NCI-H2227 (cell line): ENCODE results near the gene ANOS1.
A peak's percentile ranks its signal among the peaks of the same experiment; 100 is the strongest.

ENCODE experiments used
- DNase-seq: peaks from one replicate; lab custom pipeline; 2025; ENCODE audit not compliant: unreplicated experiment; lab: John Stamatoyannopoulos, UW

The ANOS1 gene

DNA sequence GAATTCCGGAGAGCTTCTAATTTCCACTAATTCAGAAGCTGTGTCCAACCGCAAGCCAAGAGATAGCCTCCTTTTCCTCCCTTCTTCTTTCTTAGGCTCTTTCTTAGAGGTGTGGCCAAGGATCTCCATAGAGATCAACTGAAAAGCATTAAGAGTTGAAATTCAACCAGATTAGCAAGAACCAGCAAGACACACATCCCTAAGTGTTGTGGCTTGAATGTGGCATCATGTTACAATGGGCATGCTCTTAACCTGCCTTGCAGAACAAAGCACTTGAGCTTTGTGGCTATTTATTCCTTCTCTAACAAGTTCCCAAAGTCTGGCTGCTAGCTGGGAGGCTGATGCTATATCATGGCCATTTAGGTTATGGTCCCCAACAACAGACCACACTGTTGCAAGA lies 10.4 kb downstream of the ANOS1 start:
- DNase-seq, result no peak

DNA sequence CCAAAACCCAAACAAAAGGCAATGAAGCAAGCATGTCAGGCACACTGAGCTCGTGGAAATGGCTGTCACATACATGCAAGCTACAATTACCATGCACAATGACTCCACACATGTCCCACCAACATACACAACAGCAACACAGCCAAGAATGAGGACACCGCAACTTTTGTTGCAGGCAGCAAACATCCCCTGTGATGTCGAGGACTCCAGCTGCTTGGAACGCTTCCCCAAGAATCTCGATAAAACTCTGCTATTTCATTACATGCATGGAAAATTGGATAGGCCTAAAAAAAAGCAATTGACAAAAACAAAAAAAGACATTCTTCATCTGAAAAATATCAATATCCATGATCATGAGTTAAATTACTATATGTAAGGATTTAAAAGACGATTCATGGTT lies 11.8 kb downstream of the ANOS1 start:
- no peak for DNase-seq

DNA sequence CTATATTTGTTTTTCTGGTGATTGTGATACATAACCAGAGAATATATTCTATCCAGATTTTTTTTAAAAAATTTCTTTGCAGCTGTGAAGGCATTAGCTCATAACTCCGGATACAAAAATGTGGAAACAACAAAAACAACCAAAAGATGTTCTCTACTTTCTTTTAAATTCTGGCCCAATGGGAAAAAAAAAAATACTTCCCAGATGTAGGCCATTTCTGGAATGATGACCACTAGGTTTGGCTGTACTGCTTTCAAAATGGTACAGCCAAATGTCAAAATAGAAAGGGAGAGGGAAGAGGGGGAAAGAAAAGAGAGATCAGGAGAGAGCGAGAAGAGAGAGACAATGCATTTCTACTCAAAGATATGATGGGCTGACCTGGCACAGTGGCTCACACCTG lies 14.6 kb downstream of the ANOS1 start:
- no peak for DNase-seq

DNA sequence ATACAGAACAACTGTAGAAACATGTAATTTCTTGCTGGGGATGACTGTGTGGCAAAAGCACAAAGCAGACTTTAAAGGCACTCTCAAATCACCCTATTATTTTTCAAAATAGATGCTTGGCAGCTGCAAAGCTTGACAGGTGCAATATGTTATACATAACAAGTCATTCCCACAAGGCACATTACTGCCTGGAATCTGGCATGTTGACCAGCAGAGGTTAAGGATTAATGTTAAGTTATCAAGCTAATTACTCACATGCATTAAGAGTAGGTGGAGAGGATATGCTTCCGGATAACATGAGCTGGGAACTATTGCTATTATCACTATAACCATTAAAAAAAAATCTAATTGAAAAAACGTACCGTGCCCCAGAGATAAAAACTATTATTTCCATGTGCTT lies 17.8 kb downstream of the ANOS1 start:
- peak; percentile 68 for DNase-seq

DNA sequence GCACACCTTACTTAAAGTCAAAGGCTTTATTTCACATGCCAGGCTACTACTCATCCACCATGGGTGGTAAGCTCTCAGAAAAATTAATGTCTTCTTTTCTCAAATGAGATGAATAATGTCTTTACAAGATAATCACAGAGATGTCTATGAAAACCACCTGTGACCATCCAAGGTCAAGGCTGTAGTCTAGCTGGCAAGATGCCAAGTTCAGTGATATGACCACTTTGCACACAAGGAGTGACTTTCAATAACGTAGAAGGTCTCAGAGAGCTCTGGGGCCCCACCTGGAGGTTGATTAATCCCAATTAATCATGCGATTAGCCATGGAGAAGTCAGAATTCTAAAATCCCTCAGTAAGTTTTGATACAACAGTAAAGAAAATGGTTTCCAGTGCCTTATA lies 20.5 kb downstream of the ANOS1 start:
- peak; percentile 86 for DNase-seq

DNA sequence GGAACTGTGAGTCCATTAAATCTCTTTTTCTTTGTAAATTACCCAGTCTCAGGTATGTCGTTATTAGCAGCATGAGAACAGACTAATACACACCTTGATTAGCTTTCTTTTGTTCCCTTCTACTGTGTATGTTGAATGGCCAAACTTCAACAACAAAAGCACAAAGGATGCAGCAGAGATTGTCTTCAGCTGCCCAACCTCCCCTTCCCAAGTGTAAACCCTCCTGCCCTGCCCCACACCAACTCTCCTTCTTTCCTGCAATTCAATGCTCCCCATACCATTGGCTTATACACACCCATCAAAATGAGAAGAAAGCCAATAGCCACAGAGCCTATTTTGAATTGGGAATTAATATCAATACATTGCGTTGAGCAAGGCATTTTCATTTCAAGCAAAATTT lies 27.8 kb downstream of the ANOS1 start:
- no peak for DNase-seq

DNA sequence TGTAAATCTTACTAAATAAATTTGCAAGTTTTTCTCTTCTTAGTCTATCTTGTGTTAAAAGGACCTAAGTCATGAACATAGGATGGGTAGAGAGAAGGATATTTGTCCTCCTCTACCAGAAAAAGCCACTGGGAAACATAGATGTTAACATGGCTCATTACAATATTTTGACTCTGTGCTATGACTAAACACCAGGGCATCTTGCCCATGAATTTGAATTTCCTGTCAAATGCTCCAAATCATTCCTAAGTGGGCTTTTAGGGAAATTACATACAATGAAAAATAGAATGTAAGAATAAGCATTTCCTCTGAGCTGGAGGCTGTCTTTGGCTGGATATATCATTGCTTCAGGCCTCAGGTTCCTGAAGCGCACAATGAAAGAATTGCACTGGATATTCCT lies 39.1 kb downstream of the ANOS1 start:
- no peak for DNase-seq

DNA sequence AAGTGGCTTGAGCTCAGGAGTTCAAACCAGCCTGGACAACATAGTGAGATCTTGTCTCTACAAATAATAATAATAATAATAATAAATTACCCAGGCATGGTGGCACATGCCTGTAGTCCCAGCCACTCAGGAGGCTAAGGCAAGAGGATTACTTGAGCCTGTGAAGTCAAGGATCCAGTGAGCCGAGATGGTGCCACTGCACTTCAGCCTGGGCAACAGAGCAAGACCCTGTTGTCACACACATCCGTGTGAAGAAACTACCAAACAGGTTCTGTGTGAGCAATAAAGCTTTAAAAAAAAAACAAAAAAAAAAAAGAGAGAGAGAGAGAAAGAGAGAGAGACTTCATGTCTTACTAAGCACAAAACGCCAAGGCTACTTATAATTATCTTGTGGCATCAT lies 42.5 kb downstream of the ANOS1 start:
- no peak for DNase-seq

DNA sequence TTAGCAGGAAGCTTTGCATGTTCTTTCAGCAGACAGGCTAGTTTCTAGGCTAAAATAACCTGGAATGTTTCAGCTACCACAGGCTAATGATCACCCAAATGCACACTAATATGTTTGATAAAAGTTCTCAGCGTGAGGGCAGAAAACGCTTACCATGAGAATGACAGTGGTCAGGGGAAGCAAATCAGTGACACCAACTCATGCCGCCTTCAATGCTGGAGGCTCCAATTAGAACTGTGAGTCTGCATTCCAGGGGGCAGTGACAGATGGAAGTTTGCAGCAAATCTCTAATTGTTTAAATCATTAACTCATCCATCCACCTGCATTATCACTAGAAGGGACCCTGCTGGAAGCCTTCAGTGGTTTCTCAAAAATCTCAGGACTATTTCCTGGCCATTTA lies 43.2 kb downstream of the ANOS1 start:
- DNase-seq, result no peak

DNA sequence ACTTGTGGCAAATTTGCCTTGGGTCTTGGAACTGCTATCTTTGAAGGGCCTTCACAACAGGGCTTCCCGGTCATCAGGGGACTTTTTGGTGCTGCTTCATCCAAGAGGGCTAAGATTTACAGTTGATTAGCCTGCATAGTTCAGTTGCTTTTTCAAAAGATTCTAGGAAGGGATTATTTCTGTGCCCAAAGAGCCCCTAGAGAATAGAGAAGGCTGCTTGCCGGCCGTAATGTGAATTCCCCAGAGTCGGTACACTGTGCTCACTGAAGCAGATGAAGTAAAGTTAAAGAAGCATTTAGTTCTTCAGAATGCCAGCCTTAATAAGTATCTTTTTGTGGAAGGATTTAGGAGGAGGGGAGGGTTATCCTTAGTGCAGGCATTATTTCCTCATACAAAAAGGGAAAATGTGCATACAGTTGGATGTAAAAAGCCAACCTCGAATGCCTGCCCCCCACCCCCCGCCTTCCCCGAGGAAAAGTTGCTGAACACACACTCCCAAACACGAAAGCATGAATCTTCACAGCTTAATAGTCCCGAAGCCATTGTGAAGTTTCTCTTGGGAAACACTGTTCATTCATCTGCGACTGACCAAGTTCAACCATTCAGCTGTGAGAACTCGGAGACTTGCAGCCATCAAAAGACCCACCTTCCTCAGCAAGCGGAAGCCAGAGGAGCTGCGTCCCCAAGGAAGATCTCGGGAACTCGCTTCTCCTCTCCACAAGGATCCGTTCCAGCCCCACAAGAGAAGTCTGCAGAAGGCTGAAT lies 47.6 kb downstream of the ANOS1 start:
- no peak for DNase-seq

DNA sequence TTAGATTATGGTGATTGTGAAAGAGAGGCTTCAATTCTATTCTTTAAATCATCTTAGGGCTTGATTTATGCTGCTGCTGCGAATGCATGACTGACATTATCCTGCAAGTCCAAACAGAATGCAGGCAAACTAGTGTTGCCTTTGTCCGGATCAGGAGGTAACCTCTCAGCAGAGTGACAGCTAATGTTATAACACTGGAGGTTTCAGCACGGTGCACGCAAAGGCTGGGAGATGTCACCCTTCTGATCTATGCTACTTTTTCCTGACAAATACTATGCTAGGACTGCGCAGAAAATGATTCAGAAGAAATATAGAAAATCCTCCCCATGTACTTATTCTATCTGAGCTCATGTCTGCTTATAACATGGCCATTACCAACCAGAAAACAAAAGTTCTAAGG lies 48.2 kb downstream of the ANOS1 start:
- no peak for DNase-seq

DNA sequence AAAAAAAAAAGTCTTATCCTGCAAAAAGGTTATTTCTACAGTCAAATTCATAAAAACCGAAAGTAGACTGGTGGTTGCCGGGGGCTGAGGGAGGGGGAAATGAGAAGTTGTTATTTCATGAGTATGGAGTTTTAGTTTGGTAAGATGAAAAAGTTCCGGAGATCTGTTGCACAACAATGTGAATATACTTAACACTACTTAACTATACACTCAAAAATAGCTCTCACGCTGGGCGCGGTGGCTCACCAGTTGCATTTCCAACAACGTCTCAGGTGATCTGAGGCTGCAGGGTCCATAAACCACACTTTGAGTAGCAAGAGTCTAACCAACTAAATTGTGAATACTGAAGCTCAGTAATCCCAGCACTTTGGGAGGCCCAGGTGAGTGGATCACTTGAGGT lies 52.4 kb downstream of the ANOS1 start:
- no peak for DNase-seq

DNA sequence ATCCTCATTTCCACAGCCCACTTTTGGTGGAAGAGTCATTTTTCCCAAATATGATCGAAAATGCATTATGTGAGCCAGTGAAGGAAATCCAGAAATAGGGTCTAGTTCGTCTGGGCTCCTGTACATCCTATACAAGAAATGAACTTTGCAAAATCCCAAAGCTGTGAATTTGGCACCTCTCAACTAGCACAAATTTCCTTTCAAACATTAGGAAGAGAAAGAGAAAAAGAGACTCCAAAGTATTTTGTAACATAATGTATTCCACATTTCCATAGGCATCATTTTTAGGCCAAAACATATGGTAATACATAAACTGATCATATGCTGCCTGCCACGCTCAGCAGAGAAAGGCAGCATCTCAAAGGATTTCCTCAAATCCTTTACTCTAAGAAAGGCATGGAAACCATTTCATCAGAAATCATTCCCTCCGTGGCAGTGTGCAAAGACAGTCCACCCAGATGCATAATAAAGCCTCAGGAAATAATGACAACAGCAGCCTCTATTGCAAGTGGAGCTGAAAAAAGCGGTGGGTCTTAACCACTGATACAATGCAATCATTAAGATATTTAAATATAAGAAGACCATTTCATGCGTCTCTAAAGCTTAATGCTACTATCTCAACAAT lies 56.8 kb downstream of the ANOS1 start:
- DNase-seq, result no peak

DNA sequence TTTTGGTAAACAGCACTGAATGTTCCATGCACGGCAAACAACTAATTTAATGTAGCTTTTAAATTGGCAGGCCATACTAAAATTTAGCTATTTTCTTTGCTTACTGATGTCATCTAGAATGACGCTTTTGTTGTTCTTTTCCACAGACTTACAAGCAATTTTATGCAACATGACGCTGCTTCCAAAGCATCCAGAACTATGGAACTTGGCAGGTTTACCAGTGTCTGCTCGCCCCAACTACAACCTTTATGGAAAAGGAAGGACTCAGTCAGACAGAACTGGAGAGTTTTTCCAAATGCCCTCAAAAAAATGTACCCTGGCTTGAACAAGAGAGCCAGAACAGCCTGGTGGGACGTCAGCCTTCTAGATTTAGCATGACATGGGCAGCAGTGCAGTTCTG lies 58.7 kb downstream of the ANOS1 start:
- DNase-seq, result no peak

DNA sequence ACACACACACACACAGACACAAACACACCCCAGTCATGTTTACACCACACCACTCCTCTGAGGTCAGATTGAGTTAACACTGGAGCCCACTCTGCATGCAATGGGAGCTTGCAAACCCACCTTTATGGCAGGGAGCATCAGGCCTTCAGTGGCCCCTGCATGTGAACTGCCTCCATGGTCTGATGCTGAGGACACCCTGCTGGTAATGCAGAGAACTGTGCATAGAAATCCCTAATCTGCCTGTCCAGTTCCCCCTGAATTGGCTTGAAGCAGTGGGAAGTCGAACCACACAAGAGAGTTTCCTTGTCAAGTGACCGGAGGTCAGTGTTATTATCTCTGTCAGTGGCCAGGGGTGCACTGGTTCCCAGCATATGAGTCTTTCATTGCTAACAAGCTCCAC lies 59.8 kb downstream of the ANOS1 start:
- DNase-seq, result no peak

DNA sequence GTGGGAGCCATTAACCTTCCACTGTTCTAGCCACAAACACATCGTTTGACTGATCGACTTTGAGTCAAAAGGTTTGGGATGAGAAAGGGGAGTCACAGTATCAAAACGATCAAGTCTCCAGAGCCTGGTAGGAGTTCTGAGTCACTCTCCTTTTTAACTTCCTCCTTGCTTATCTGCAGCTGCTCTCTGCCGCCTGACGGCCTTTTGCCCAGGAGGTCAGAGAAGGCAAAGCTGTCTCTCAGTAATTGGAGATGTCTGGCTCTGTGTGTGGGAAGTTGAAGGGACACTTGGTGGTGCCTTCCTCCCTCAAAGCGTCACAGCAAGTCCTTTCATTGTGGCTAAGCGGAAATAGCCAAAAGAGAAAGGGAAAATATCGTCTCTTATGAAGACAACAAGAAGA lies 63.1 kb downstream of the ANOS1 start:
- DNase-seq, result no peak

DNA sequence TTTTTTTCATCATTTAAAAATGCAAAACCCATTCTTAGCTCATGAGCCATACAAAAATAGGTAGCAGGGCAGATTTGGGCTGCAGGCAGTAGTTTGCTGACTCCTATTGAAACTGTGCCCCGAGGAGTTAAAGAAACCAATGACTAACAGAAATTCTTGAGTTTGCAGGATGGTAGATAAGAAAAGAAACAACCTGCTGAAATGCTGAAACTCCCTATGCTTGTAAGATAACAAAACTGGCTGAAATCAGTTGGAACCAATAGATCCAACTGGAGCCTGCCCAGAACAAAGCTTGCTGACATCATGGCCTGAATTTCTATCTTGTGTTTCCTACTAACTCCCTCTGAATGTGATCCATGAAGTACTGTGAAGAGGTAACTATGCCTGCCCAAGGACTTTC lies 68.6 kb downstream of the ANOS1 start:
- no peak for DNase-seq

DNA sequence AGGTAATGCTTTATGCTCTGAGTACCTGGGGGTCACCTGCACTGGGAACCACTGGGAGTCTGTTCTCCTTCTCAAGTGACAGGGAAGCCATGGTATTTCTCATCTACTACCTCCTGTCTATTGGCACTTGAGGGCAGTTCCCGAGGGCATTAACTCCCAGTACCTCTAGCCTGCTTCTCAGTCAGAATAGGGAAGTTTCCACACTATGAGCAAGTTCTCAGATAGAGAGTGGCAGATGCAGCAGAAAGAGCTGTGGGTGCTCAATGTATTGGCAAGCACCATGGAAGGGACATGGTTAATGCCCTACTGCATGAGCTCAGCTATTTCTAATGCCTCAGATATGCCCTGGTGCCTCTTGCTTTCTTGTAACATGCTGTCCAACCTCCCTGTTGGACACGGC lies 74.1 kb downstream of the ANOS1 start:
- no peak for DNase-seq

DNA sequence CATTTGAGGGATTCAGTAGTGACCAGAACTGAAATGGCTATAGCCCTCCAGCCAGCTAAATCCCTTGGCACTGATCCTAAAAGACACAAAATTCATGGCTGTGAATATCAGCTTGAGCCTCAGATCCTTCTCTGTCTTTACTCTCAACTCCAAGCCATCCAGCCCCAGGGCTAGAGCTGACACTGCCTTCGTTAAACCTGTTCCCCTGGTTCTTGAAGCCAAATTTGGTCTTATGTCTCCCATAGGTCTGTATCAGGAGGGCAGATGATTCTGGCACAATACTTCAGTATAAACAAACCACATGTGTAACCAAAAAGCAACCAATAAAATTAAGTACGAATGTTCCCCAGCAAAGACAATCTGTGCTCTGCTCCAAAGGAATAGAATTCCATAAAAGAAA lies 78.0 kb downstream of the ANOS1 start:
- DNase-seq, result no peak

DNA sequence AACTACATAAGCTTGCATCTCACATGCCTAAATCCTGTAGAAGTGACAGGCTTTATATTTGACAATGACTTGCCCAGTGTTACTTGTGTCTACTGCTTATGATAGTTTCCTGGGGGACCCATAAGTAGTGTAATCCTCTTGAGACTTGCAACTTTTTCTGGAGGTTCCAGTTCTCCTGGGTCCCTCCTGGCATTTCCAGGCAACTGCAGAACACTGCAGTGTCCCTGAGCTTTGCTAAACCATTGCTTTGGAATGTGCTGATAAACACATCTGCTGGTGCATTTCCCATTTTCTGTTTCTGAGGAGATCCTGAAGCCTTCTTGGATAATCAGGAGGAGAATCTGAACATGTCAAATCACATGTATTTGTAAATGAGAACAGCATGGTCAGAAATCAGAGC lies 82.0 kb downstream of the ANOS1 start:
- DNase-seq, result no peak

DNA sequence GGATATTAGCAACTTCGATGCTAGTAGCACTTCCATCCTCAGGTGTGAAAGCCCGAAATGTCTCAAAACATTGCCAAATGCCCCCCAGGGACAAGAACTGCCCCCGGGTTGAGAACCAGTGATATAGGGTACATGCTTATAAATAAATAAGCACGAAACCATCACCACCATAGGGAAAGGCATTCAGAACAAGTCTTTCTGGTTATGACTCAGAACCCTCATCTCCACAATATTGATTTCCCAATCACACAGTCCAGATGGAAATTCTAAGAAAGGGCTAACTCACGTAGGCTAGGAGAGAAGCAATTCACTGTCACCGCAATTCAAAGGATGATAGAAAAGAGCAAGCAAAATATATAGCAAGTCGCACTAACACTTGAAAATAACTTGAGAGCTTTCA lies 84.8 kb downstream of the ANOS1 start:
- no peak for DNase-seq

DNA sequence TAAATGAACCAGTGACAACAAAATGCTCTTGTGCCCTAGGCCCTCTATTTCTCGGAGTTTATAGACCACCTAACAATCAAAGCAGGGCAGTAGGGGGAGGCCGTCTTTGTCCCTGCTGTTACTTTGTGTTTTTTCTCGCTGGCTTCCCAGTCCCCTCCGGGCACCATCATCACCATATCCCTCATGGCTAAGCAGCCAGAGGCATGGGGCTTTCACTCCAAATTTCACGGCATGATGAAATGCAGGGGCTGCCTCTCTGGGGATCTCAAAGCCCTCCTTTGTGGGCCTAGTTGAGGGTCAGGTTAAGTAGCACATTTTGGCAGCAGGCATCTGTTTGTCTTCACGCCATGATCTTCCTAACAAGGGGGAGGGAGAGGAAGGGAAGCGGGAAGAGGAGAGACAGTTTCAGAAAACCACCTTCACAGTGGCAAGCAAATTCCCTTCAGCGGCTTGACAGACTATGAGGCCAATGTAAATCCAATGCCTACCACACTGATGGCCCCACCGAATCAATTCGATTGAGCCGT lies 91.9 kb downstream of the ANOS1 start:
- DNase-seq, result no peak

DNA sequence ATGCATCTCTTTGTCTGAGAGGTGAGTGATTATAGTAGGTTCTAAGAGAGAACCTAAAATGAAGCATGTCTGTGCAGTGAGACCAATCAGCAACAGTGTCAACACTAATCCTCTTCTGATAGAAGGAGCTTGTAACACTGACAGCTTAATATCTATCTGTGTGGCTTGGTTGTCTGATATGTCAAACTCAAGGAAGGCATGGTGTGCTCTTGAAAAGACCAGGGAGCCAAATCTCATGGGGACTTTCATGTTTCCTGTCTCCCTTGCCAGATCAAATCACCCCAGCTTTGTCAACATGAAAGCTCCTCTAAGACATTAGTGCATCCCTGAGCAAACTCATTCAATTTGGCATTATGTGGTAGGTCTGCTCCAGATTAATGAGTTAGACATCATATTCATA lies 95.4 kb downstream of the ANOS1 start:
- no peak for DNase-seq
